GM21786 (cell line): Measurements from ENCODE around the gene SH3RF3.
"Not testable (repeated sequence)": the region's sequence is repeated elsewhere in the genome, so short reads cannot be mapped to it uniquely, and the experiment has no call there.

Source experiments
- ATAC-seq: cut with Tn5 transposase; IDR thresholded peaks from one replicate; pipeline ENCODE4 v1.9.1; 2021; ENCODE audit not compliant: unreplicated experiment

Gene SH3RF3

GRCh38 chr2:109117780-109118179 is 11.2 kb upstream of the SH3RF3 start:
- no peak for ATAC-seq

GRCh38 chr2:109118321-109118720 is 10.7 kb upstream of the SH3RF3 start:
- no peak for ATAC-seq

- ATAC-seq: no peak
Observed at GRCh38 chr2:109120166-109120565, 8.8 kb upstream of the SH3RF3 start.

GRCh38 chr2:109120686-109121085 is 8.3 kb upstream of the SH3RF3 start:
- ATAC-seq: not testable (repeated sequence)

- ATAC-seq: no peak
Observed at GRCh38 chr2:109123586-109124201, 5.3 kb upstream of the SH3RF3 start.

GRCh38 chr2:109124982-109125592 is 3.9 kb upstream of the SH3RF3 start:
- no peak for ATAC-seq

GRCh38 chr2:109125593-109126500 is 3.2 kb upstream of the SH3RF3 start:
- no peak for ATAC-seq

GRCh38 chr2:109126501-109126860 is 2.5 kb upstream of the SH3RF3 start:
- ATAC-seq: no peak

GRCh38 chr2:109127556-109127955 is 1.4 kb upstream of the SH3RF3 start:
- ATAC-seq: no peak

GRCh38 chr2:109128048-109128615 is 873 bp upstream of the SH3RF3 start:
- peak; percentile 44 for ATAC-seq

GRCh38 chr2:109129356-109129920 is 433 bp downstream of the SH3RF3 start:
- no peak for ATAC-seq

GRCh38 chr2:109129921-109130722 is 1.1 kb downstream of the SH3RF3 start:
- ATAC-seq: no peak

GRCh38 chr2:109130723-109130995 is 1.7 kb downstream of the SH3RF3 start:
- ATAC-seq: no peak

- no peak for ATAC-seq
Observed at GRCh38 chr2:109131777-109132176, 2.8 kb downstream of the SH3RF3 start.

- ATAC-seq: no peak
Observed at GRCh38 chr2:109132626-109133025, 3.6 kb downstream of the SH3RF3 start.

GRCh38 chr2:109133746-109134145 is 4.7 kb downstream of the SH3RF3 start:
- no peak for ATAC-seq

- ATAC-seq: peak; percentile 75
Observed at GRCh38 chr2:109134741-109135358, 5.8 kb downstream of the SH3RF3 start.

GRCh38 chr2:109135359-109136197 is 6.6 kb downstream of the SH3RF3 start:
- no peak for ATAC-seq

- no peak for ATAC-seq
Observed at GRCh38 chr2:109136542-109136941, 7.5 kb downstream of the SH3RF3 start.
